ENCODE data around the gene CCN5.
A peak's percentile ranks its signal among the peaks of the same experiment; 100 is the strongest.
"Not testable (repeated sequence)": the region's sequence is repeated elsewhere in the genome, so short reads cannot be mapped to it uniquely, and the experiment has no call there.

Gene CCN5

GRCh38 chr20:44714701-44715498 lies at the start of gene CCN5:
CCN5 (plus strand) TSS chr20:44715369; CDS start chr20:44715391, 22 bp downstream.
- peak; percentile 45 for DNase-seq (ENCODE audit: low read depth)
- no peak for TF ChIP-seq MAX (IDR thresholded peaks at IDR 0.05; ENCODE audit: low read depth, low read length)
- TF ChIP-seq, protein P1, sequence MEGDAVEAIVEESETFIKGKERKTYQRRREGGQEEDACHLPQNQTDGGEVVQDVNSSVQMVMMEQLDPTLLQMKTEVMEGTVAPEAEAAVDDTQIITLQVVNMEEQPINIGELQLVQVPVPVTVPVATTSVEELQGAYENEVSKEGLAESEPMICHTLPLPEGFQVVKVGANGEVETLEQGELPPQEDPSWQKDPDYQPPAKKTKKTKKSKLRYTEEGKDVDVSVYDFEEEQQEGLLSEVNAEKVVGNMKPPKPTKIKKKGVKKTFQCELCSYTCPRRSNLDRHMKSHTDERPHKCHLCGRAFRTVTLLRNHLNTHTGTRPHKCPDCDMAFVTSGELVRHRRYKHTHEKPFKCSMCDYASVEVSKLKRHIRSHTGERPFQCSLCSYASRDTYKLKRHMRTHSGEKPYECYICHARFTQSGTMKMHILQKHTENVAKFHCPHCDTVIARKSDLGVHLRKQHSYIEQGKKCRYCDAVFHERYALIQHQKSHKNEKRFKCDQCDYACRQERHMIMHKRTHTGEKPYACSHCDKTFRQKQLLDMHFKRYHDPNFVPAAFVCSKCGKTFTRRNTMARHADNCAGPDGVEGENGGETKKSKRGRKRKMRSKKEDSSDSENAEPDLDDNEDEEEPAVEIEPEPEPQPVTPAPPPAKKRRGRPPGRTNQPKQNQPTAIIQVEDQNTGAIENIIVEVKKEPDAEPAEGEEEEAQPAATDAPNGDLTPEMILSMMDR (IDR thresholded peaks at IDR 0.05; ENCODE audit: low read depth, low read length) = no peak
- TF ChIP-seq MYC (IDR thresholded peaks at IDR 0.05; ENCODE audit: low read depth, low read length) = no peak
- TF ChIP-seq POLR2A (IDR thresholded peaks at IDR 0.05; ENCODE audit: extremely low read depth, insufficient read length) = no peak
- H3K4me3 ChIP-seq (ENCODE audit: low read depth, low read length) = no peak within 1 kb of the TSS

- no peak for TF ChIP-seq POLR2A (IDR thresholded peaks at IDR 0.05; ENCODE audit: extremely low read depth, insufficient read length)
- no peak for TF ChIP-seq MYC (IDR thresholded peaks at IDR 0.05; ENCODE audit: low read depth, low read length)
- TF ChIP-seq, protein P1 (IDR thresholded peaks at IDR 0.05; ENCODE audit: low read depth, low read length) = no peak
- no peak for TF ChIP-seq MAX (IDR thresholded peaks at IDR 0.05; ENCODE audit: low read depth, low read length)
- no peak for DNase-seq (ENCODE audit: low read depth)
- no peak overlapping the region for H3K4me3 ChIP-seq (ENCODE audit: low read depth, low read length)
These were observed 49.1 kb upstream of the CCN5 start for GRCh38 chr20:44666066-44666465.

- H3K4me3 ChIP-seq (ENCODE audit: low read depth, low read length); DNase-seq (ENCODE audit: low read depth): not testable (repeated sequence)
These were observed 44.3 kb upstream of the CCN5 start for GRCh38 chr20:44670851-44671250.

GRCh38 chr20:44671541-44671940 lies 43.6 kb upstream of the CCN5 start:
- DNase-seq (ENCODE audit: low read depth) = peak; percentile 56

GRCh38 chr20:44672318-44672902 lies 42.8 kb upstream of the CCN5 start:
- H3K4me3 ChIP-seq (ENCODE audit: low read depth, low read length); DNase-seq (ENCODE audit: low read depth): not testable (repeated sequence)

More at GRCh38 chr20:44671541-44671940, 43.6 kb upstream of the CCN5 start:
- not testable (repeated sequence) for H3K4me3 ChIP-seq (ENCODE audit: low read depth, low read length)

DNA sequence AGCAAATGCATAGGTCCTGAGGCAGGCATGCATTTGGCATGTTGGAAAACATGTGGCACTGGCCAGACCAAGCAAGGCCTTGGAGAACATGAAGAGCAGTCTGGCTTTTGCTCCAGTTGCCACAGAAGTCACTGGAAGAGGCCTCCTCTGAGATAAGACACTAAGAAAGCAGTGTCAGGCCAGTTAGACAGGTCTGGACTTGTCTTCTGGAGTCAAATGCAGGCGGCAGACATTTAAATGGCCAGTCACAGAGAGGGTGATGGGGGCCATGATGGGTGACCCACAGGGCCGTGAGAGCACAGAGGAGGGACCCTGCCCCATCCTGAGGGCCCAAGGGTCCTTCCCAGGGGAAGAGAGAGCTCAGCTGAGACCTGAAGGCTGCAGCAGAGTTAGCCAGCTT lies 36.9 kb upstream of the CCN5 start:
- TF ChIP-seq, protein P1 (IDR thresholded peaks at IDR 0.05; ENCODE audit: low read depth, low read length) = no peak
- TF ChIP-seq POLR2A (IDR thresholded peaks at IDR 0.05; ENCODE audit: extremely low read depth, insufficient read length) (no peak), MAX (IDR thresholded peaks at IDR 0.05; ENCODE audit: low read depth, low read length) (no peak), MYC (IDR thresholded peaks at IDR 0.05; ENCODE audit: low read depth, low read length) (no peak)
- no peak for DNase-seq (ENCODE audit: low read depth)

DNA sequence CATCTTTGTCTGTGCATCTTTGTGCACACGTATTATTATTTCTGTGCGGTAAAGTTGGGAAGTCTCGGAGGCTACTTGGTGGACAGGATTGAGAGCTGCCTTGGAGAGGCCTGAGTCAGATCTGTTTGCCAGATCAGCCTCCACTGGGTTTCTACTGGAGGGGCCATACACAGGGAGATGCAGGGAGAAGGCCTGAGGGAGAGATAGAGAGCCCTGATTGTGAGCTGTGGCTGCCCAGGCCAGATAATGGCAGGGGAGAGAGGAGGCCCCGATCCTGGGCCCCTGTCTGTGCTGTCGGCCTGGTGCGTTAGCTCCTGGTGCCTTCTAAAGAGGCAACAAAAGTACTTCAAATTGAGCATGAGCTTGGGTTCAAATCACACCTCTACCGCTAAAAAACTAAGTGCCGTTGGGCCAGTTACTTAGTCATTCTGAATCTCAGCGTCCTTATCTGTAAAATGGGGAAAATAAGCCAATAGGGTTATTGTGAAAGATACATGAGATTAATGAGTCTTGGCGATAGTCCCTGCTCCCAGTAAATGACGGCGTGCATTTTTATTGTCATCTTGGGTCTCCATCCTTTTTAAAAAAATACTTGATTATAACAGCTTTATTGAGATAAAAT lies 36.1 kb upstream of the CCN5 start:
- DNase-seq (ENCODE audit: low read depth) = no peak
- TF ChIP-seq MYC (IDR thresholded peaks at IDR 0.05; ENCODE audit: low read depth, low read length) = no peak
- TF ChIP-seq, protein P1 (IDR thresholded peaks at IDR 0.05; ENCODE audit: low read depth, low read length) = no peak
- TF ChIP-seq POLR2A (IDR thresholded peaks at IDR 0.05; ENCODE audit: extremely low read depth, insufficient read length) = no peak
- H3K4me3 ChIP-seq (ENCODE audit: low read depth, low read length) = no peak overlapping the region

More for the DNA sequence above, 36.9 kb upstream of the CCN5 start:
- no peak overlapping the region for H3K4me3 ChIP-seq (ENCODE audit: low read depth, low read length)
